Lung microvascular endothelial cell (primary cell): ENCODE data around the gene ESRRB. TPM values are rescaled to one million over a fixed set of nuclear protein-coding genes. Genes with fewer than 3 reads are reported as not detected.

ENCODE experiments used
- DNase-seq, 2 donors: peaks; one replicate each; pipeline versions ENCODE4 v3.0.0 to v3.0.0-alpha.2; 2010; ENCODE audit warnings: low read depth in 2 of 2
- total RNA-seq: library from RNA; depleted of rRNA; stranded (reverse); fragments of >200 nt; gene quantifications from 2 replicates; pipeline ENCODE4 v1.2.1, GENCODE V29; 2014

The ESRRB gene
- total RNA-seq, 1 donor from 2014 or later, result not detected

DNA sequence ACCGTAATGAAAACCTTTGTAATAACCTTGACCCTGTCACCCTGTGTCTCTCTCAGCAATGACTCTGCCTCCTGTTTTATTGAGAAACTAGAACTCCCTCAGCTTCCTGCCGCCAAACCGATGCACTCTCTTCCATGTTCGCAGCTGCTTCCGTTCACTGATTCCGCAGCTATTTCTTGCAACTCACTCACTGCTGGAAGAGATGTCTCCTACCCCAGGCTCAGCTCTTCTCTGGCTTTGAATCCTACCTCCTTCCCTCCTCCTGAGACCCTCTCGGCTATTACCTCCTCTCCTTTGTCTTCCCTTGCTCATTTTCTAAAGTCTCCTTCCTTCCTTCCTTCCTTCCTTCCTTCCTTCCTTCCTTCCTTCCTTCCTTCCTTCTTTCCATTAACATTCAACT lies 71.0 kb downstream of the ESRRB start:
- DNase-seq, result no peak

DNA sequence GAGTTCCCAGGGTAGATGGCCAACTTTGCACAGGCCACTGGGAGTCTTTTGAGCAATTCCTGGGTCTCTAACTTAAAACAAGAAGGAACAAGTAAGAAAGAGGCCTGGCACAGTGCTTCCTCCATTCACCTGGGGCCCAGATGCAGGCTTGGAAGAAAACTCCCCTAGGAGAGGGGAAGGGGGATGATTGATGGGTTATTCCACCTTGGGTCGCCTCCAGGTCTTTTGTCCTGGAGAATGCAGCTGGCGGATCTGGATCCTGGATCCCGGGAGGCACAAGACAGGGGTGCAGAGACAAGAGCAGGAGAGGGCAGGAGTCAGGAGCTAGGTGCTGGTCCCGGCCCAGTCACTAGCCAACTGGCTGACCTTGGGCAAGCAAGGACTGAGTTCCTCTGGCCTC lies 74.5 kb downstream of the ESRRB start:
- no peak for DNase-seq

DNA sequence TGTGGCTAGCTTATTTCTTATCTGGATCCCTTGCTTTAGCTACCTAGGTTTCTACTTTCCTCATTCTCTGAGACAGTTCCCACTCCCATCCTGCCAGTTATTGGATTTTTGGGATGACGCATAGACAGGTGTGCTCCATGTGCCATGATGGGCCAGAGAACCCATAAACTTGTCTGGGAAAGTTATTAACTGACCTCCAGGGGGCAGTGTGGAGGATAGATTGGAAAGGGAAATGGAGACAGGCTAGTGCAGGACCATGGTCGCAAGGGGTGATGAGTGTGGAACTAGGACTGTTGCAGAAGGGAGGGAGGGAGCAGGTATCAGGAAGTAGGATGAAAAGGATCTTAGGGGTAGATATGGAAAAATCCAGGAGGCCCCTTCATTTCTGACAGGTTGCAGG lies 80.3 kb downstream of the ESRRB start:
- peak; percentile 51 to 71 for DNase-seq

DNA sequence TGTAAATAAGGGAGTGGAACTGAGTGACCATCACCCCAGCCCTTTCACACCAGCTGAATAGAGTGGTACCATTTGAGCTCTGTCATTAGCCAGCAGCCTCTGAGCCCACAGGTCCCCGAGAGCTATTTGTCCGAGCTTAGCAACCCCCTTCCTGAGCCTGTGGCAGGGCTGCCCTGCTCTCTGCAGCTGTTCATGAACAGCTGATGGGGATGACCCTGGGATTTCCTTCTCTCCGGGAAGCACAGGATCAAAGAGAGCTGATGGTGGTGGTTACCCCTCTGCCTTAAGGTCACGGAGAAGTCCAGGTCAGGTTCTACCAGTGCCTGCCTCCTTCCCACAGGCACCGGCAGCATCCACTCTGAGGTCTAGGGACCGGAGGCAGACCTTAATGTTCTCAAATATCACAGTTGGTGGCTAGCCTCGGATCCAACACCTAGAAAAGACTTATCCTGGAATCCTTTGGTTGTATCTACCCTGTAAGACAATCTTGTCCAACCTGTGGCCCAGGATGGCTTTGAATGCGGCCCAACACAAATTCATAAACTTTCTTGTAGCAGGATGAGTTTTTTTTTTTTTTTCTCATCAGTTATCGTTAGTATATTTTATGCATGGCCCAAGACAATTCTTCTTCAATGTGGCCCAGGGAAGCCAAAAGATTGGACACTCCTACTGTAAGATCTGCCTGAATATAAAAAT lies 81.1 kb downstream of the ESRRB start:
- DNase-seq, result no peak

DNA sequence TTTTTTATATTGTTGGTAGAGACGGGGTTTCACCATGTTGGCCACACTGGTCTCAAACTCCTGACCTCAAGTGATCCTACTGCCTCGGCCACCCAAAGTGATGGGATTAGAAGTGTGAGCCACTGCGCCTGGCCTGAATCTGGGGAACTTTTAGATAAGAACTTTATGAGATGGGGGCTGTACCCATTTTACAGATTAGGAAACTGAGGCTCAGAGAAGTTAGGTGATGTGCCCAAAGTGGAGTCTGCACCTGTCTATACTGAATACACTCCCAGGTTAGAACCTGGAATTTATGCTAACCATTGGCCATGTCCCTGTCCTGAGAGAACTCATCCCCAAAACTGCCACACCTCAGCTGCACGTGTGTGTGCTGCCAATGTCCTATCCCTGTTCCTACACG lies 81.9 kb downstream of the ESRRB start:
- no peak for DNase-seq

DNA sequence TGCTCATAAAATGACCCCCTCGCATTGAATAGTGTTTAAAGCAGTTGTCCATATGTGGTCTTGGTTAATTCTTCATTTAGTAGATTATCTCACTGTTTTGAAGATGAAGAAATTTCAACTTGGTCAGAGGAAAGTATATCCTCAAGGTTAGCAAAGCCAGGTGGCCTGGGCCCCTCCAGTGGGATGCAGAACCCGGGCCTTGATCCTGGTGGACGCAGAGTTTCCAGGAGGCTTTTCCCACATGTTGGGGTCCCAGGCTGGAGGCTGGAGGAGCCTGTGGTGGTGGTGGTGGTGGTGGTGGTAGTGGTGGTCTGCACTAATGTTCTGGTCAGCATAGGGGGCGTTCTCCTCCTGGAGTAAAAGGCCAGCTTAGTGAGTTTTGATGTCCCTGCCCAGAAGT lies 85.9 kb downstream of the ESRRB start:
- no peak for DNase-seq

DNA sequence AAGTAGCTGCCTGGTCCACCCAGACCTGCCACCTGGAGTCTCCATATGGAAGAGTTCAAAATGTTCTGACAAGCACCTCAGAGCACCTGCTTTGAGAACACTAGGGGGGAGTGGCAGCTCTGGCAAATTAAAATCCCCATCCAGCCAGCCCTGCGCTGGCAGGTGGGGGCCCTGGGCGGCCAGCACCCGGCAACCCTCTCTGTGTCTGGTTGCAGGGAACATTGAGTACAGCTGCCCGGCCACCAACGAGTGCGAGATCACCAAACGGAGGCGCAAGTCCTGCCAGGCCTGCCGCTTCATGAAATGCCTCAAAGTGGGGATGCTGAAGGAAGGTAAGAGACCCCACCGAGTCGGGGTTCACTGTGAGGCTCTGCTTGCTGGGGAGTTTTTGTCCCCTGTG lies 86.4 kb downstream of the ESRRB start:
- DNase-seq, result no peak

DNA sequence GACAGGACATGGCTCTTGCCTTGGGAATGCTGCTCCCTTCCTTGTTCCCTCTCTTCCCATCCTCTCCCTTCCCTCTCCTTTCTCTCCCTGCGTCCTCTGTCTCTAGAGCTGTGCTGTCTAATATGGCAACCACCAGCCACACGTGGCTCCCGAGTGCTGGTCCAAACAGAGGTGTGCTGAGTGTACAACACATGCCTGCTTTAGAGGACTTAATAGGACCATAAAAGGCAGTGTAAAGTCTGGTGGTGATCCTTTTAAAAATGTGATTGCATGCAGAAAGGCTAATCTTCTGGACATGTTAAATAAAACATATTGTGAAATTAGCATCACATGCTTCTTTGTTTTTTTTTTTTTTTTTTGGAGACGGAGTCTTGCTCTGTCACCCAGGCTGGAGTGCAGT lies 87.2 kb downstream of the ESRRB start:
- no peak for DNase-seq

DNA sequence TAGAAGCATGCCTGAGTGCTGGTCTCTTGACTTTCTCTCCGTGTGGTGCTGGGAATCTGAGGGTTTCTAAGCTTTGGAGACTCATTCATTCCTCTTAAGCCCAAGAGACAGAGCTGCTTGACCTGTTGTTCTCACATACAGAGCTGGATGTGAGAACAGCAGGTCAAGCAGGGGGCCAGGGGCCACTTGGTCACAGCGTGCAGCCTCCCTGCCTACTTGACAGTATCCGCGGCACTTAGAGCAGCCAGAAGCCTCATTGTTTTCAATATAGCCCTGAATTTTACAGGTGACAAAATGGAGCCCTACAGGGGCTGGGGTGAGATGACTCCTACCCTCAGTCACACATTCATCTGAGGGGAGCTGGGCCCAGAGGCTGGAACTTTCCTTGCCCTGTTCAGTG lies 88.9 kb downstream of the ESRRB start:
- no peak for DNase-seq

DNA sequence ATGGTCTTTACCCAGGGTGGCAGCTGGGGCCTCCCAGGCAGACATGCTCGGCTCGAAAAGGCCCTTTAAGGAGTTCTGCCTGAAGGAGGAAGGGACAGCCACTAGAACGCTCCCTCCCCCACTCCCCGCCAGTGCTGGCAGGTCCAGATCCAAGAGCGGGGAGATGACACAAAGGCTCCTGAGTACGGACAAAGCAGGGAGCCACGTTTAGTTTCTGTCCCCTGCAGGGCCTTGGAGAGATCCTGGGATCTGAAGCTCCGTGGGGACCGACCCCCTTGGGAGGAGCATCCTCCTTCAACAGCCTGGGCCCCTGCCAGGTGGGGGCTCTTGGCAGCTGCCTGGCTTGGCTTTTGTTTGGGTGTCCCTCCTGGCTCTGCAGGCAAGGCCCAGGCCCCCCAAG lies 89.7 kb downstream of the ESRRB start:
- DNase-seq, result no peak

DNA sequence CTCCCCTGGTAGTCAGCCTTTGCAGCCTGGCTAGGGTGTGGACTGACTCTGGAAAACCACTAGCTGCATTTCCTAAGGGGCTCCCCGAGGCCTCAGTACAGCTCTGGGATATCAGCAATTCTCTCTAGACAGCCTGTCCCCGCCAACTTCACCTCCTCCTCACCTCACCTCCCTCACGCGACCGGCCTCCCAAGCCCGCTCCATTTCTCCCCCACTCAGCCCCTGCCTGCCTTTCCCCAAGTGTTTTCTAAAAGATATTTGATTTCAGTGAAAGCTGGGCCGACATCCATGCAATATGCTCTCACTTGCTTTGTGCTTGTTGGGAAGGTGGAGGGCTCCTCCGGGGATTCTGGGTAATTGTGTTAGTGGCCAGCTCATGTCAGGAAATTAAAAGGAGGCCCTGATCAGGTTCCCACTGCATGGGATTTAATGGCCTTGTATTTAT lies 91.8 kb downstream of the ESRRB start:
- DNase-seq, result no peak

DNA sequence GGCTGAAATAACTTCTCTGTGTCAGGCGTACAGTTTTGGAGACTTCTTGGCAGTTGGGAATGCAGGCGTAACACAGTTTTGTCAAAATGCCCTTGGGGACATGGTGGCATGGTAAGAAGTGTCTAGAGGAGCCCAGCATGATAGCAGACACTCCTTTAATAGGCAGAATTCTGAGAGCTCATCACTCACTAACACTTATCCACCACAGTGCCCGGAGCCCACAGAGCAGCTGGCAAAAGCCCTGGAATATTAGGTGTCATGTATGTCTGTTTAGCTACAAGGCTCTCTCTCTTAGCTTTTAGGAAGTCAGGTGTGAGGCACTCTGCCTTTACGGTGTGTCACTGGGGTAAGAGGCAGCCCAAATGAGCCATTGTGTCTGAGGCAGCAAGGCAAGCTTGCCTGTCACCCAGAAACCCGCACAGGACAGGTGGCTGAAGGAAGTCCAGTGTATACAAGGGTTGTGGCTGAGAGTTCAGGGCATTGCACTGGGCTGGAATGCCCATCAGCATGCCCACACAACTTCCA lies 96.3 kb downstream of the ESRRB start:
- no peak for DNase-seq

DNA sequence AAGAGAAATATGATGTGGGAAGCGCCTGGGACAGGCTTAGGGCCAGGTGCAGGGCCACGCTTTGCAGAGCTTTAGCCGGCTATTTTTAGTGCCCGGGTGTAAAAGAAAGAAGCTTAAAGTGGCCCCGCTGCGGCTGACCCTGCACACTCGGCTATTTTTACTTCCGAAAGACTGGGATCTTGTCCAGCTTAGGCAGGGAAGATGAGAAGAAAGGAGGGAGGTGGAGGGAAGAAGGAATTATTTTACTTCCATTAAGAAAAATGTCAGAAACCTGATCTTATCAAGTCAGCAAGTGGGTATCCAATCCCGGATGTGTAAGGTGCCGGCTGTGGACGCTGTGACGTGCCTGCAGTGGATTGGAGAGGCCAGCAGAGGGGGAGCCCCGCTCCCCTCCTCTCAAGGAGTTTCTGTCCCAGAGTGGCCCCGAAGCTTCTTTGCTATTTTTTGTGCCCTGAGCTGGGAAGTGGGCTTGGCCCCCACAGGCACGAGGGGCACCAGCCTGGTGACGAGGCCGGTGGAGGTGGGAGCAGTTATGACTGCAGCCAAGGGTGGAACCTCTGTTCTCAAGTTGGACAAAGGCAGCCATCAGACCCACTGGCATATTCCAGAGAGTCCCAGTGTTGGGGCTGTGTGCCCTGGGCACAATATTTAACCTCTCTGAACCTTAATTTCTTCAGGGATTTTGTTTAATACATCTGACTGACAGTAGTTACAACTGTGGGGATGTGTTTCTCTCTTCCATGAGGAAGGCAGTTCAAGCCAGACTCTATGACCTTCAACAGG lies 97.7 kb downstream of the ESRRB start:
- DNase-seq, result peak in 1 of 2 donors; percentile 17

DNA sequence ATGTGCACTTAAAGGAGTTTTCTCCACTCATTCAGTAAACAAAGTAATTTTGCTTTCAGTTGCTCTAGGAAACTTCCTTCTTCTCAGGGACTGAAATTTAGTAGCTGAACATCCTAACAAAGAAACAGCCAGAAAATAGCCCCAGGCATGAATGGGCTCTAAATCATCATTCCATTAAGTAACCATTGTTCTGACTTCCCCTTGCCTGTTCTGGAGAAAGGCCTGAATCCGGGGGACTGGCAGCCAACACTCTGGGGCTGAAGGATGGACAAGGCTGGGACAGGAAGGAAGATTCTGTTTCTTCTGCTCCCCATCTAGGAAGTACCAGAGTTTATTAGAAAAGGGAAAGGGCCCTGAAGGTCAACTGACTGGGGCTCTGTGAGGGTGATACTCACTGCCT lies 104.5 kb downstream of the ESRRB start:
- DNase-seq, result no peak

DNA sequence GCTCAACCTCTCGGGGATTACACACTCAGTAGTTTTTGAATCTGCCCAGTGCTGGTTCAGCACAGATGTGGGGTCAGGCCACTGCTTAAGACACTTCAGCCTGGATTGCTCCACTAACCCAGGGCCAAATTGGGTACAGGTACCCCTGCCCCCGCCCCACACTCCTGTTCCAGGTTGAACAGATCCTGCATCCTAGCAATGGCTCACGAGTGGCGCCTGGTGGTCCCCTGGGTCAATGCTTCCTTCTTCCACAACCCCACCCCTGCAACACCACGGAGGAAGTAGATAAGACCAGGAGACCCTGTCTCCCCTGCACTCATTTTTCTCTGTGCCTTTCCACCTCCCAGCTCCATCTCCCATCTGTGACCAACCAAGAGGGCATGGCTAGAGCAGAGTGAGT lies 108.4 kb downstream of the ESRRB start:
- DNase-seq, result no peak

DNA sequence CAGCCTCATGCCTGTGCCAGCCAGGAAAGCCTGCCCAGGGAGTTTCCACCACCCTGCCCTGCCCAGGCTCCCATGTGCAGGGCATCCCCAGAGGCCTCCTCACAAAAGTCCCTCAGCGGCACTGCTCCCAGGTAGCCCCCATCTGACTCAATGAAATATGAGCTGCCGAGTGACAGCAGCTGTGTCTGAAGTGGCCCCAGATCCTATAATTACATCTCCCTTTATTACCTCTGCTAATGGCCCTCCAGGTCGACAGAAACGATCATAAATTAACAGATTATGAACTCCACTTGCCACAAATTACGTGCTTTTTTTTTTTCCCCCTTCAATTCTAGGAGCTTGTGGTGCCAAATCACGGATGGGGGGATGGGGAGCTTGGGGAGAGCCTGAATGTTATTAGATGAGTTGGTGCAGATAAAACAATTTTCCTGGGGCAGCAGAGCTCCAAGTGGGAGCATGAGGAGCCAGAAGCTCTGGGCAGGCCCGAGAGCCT lies 110.4 kb downstream of the ESRRB start:
- DNase-seq, result no peak

DNA sequence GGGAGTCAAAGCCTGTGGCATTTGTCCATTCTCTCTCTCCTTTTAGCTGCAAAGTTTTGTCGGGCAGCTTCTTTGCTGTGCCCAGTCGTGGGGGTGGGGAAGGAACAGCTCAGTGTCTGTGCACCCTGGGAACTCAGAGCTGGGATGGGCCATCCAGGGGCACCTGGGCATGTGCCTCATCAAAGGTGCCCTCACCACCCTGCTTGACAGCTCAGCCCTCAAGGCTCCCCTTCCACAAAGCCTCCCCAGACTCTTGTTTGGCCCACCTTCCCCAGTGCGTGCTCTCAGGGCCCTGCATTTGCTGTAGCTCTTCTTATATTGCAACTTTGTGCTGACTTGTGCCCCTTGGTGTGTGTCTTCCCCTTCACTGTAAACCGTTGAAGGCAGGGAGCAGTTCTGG lies 112.6 kb downstream of the ESRRB start:
- DNase-seq, result no peak

DNA sequence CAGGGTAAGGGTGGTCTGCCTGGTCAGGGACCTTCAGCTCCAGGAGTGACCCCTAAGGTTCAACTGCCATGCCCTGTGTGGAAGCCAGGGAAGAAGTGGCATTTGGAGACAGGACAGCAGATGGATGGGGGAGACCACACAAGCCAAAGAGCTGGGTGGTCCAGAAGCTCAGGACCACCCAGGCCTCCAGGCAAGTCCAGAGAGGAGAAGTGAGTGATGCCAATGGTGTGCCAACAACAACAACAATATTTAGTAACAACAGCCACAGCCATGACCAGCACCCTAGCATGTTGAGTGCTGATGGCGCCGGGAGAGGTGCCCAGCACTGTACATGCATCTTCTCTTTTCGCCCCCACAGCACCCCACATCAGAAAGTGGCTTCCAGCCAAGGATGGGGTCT lies 113.7 kb downstream of the ESRRB start:
- DNase-seq, result no peak

DNA sequence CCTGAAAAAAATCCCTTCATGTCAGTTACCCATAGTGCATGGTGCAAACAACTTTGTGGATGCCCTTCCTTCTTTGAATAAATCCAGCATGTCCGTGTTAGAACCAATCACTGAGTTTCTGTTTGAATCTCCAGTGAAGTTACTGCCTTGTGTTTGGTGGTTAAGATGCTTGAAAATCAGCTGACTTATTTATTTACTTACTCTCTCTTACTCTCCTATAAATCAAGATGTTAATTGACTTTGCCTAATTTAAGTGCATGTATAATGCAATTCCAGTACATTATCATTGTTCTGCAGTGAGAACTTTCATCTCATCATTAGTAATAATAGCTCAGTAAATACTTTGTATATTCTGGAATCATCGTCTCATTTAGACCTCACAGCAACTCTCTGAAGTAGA lies 114.2 kb downstream of the ESRRB start:
- no peak for DNase-seq

DNA sequence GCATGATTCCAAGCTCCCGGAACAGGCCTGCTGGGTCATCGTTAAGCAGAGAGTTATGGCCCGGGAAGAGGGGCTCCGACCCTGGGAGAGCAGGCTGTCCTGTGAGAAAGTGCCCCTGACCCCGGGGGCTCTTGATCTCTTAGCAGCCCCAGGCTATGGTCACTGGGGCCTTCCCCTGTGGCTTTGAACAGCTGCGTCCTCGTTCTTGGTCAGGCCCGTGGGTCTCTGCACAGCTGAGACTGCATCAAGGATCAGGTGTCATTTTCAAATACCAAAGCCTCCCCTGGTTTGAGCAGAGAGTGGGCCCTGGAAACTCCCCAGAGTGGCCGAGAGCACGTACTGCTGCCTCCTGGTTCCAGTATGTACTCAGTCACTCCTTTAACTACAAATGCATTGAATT lies 114.8 kb downstream of the ESRRB start:
- no peak for DNase-seq

DNA sequence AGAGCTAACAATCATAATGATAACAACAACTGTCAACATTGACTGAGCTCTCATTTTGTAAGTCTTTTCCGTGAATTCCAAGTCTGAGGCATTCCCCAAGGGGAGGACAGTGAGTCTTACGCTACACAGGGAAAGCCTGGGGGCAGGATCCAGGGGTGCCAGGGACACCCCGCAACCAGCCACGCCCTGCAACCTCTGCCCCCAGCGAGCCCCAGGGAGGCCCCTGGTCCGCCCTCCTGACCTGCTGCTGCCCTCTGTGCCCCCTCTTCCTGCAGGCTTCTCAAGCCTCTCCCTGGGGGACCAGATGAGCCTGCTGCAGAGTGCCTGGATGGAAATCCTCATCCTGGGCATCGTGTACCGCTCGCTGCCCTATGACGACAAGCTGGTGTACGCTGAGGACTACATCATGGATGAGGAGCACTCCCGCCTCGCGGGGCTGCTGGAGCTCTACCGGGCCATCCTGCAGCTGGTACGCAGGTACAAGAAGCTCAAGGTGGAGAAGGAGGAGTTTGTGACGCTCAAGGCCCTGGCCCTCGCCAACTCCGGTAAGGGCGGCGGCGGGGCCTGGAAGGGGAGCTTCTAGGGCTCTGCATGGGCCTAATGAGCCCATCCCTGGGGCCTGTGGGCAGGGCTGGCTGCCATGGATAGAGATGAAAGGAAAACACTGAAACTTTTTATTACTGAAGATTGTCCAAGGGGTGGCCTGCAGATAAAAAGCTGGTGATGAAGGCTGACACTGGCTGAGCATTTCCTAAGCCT lies 115.4 kb downstream of the ESRRB start:
- DNase-seq, result no peak

DNA sequence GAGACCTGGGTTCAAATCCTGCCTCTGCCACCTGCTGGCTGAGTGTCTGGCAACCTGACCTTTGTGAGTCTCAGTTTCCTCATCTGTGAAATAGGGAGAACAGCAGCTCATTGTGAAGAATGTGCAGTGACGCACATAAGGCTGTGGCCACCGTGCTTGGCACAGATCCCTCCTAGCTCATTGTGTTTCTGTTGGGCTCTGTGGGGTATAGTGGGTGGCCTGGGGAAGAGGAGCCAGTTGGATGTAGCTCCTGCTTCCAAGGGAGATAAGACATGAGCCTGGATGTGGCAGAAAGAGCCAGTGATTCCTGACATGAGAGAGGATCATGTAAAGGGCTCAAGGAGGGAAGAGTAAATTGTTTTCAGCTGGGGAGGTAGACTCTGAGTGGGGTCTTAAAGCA lies 120.0 kb downstream of the ESRRB start:
- no peak for DNase-seq
